A673 (cell line): ENCODE data around the gene PHYHIPL. TPM values are rescaled to one million over a fixed set of nuclear protein-coding genes. Genes with fewer than 3 reads are reported as not detected.

ENCODE experiments used
- BruUV-seq: library from RNA; stranded (reverse); fragments of 400-500 nt; replicated peaks from 2 replicates; lab custom pipeline; 2021; lab: Mats Ljungman, UMichigan
- CTCF ChIA-PET: fragments of 300-600 bp; sonication (Branson Sonifier 250); formaldehyde crosslinking; loops from one replicate; lab custom pipeline; 2022; ENCODE audit warnings: antibody characterized with exemption; lab: Charles Lee
- POLR2A ChIA-PET: fragments of 300-600 bp; sonication (Branson Sonifier 250); formaldehyde crosslinking; loops from one replicate; lab custom pipeline; 2022; ENCODE audit warnings: antibody characterized with exemption; ENCODE audit not compliant: low non-redundant PET; lab: Charles Lee
- DNase-seq: peaks from one replicate; pipeline ENCODE4 v3.0.0-alpha.2; 2015; ENCODE audit warnings: low spot score
- H3K27ac ChIP-seq: fragments of 200-600 bp; sonication (generic); 2 replicates; pipeline ENCODE4 v1.5.1; 2016; ENCODE audit warnings: mixed run types, low read depth, mild to moderate bottlenecking, mixed read lengths, antibody characterized with exemption, low read length; ENCODE audit not compliant: poor library complexity, severe bottlenecking
- H3K27me3 ChIP-seq: fragments of 200-600 bp; sonication (generic); replicated peaks from 2 replicates; pipeline ENCODE4 v1.6.1; 2017; ENCODE audit warnings: mixed run types, low read depth, mild to moderate bottlenecking, mixed read lengths, antibody characterized with exemption, low read length; ENCODE audit not compliant: insufficient read depth, poor library complexity
- H3K36me3 ChIP-seq: fragments of 200-600 bp; sonication (generic); 2 replicates; pipeline ENCODE4 v1.6.1; 2016; ENCODE audit warnings: mixed run types, mild to moderate bottlenecking, mixed read lengths, antibody characterized with exemption, low read length; ENCODE audit not compliant: insufficient read depth, poor library complexity, severe bottlenecking
- H3K4me1 ChIP-seq: fragments of 200-600 bp; sonication (generic); 2 replicates; pipeline ENCODE4 v1.6.1; 2017; ENCODE audit warnings: mixed run types, mild to moderate bottlenecking, mixed read lengths, antibody characterized with exemption, low read length; ENCODE audit not compliant: insufficient read depth, poor library complexity, severe bottlenecking
- H3K4me3 ChIP-seq: fragments of 200-600 bp; sonication (generic); 2 replicates; pipeline ENCODE4 v1.5.1; 2016; ENCODE audit warnings: low read depth, mixed run types, mild to moderate bottlenecking, mixed read lengths, low read length; ENCODE audit not compliant: poor library complexity, severe bottlenecking
- H3K9me3 ChIP-seq: fragments of 200-600 bp; sonication (generic); 2 replicates; pipeline ENCODE4 v1.6.1; 2016; ENCODE audit warnings: mixed run types, low read depth, mild to moderate bottlenecking, mixed read lengths, antibody characterized with exemption, low read length; ENCODE audit not compliant: poor library complexity, severe bottlenecking
- CTCF ChIP-seq: fragments of 300-800, 200-600 bp; sonication (generic); conservative IDR thresholded peaks from 2 replicates; pipeline ENCODE4 v1.5.1; 2017; ENCODE audit warnings: low read depth, mild to moderate bottlenecking, antibody characterized with exemption, low read length, moderate library complexity, mixed read lengths
- EZH2 ChIP-seq: fragments of 200-600 bp; sonication (generic); IDR thresholded peaks from 2 replicates; pipeline ENCODE4 v1.6.1; 2017; ENCODE audit warnings: borderline replicate concordance, low read depth, mild to moderate bottlenecking, mixed read lengths, antibody characterized with exemption, low read length; ENCODE audit not compliant: poor library complexity, severe bottlenecking
- intact Hi-C: fragments of 100-400 bp; cut with micrococcal nuclease; formaldehyde crosslinking; loops from one replicate; pipeline ENCODE4 v1.10.0; 2022; ENCODE audit not compliant: unreplicated experiment
- total RNA-seq: library from RNA; stranded (reverse); gene quantifications from 2 replicates; pipeline ENCODE4 v1.2.3, GENCODE V29; 2021

The PHYHIPL gene
- total RNA-seq, 1 experiment from 2014 or later: 0.97 TPM

DNA sequence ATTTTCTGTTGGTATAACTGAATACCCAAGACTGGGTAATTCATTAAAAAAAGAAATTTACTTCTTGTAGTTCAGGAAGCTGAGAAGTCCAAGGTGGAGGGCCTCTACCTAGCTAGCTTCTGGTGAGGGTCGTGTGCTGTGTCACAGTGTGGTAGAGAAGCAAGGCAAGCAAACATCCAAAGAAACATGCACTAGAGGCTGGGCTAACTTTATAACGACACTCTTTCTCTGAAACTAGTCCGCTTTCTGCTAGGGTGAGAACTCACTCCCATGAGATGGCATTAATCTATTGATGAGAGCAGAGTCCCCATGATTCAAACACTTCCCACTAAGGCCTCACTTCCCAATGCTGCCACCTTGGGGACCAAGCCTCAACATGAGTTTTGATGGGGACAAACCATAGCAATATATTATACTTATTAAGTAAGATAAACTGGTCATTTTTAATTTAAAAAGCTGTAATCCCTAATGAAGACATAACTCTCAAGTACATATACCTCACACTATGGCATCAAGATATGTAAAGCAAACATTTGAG lies 50.8 kb downstream of the PHYHIPL start:
- no peaks in the 10 kb centered on the region for H3K4me1 ChIP-seq
- no peak overlapping the region for H3K27ac ChIP-seq
- peak; percentile 29; the same call in 1 of the 2 replicates for TF ChIP-seq CTCF
- no peak for TF ChIP-seq EZH2
- H3K9me3 ChIP-seq: no peaks in the 10 kb centered on the region
- no peaks in the 10 kb centered on the region for H3K36me3 ChIP-seq
- ChIA-PET CTCF (no interaction called here), POLR2A (no interaction called here)
- no peak overlapping the region for H3K4me3 ChIP-seq
- H3K27me3 ChIP-seq: no peaks in the 10 kb centered on the region
- DNase-seq: peak; percentile 12
- BruUV-seq: no TSS peak
- intact Hi-C loops: loop anchor here (5.0 kb wide), 1 partner anchor 445 kb away; no protein-coding TSS in a partner anchor

- Histone ChIP-seq H3K27me3 (no peaks in the 10 kb centered on the region), H3K9me3 (no peaks in the 10 kb centered on the region), H3K4me3 (no peak overlapping the region), H3K36me3 (no peaks in the 10 kb centered on the region), H3K4me1 (no peaks in the 10 kb centered on the region), H3K27ac (no peak overlapping the region)
- intact Hi-C loops: loop anchor here (5.0 kb wide), 1 partner anchor 447 kb away; no protein-coding TSS in a partner anchor
- no peak for TF ChIP-seq CTCF
- TF ChIP-seq EZH2: no peak
- ChIA-PET CTCF (no interaction called here), POLR2A (interaction anchor here (0.6 kb wide), 1 partner anchor 151 kb away, joined by 7 read pairs; no protein-coding TSS in a partner anchor)
- BruUV-seq: no TSS peak
- DNase-seq: no peak
Measured at GRCh38 chr10:59229441-59229840, 53.0 kb downstream of the PHYHIPL start.

DNA sequence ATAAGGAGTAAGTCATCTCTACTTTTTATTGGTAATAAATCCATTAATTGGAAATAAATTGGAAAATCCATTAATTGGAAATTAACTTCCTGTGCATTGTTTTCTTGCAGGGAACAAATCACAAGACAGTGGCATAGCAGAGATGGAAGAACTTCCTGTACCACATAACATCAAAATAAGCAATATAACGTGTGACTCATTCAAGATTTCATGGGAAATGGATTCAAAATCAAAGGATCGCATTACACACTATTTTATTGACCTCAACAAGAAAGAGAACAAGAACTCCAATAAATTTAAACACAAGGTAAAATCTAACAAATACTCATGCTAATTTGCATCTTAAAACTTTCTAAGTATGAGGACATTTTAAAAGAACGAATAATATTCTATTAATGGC lies 57.8 kb downstream of the PHYHIPL start:
- no TSS peak for BruUV-seq
- H3K27ac ChIP-seq: no peak overlapping the region
- DNase-seq: peak; percentile 43

More for the DNA sequence above, 57.8 kb downstream of the PHYHIPL start:
- Histone ChIP-seq H3K36me3 (no peaks in the 10 kb centered on the region), H3K4me1 (no peaks in the 10 kb centered on the region), H3K27me3 (no peaks in the 10 kb centered on the region), H3K4me3 (no peak overlapping the region), H3K9me3 (no peaks in the 10 kb centered on the region)
- intact Hi-C loops: loop anchor here (2.0 kb wide), 1 partner anchor 575 kb away; no protein-coding TSS in a partner anchor
- CTCF ChIA-PET: no interaction called here
- TF ChIP-seq CTCF (no peak), EZH2 (no peak)
- POLR2A ChIA-PET: no interaction called here
